GM19455 (cell line): ENCODE results near the gene PDE8B.

Source experiments
- ATAC-seq: cut with Tn5 transposase; IDR thresholded peaks from one replicate; pipeline ENCODE4 v1.9.1; 2021; ENCODE audit not compliant: unreplicated experiment

The PDE8B gene

DNA sequence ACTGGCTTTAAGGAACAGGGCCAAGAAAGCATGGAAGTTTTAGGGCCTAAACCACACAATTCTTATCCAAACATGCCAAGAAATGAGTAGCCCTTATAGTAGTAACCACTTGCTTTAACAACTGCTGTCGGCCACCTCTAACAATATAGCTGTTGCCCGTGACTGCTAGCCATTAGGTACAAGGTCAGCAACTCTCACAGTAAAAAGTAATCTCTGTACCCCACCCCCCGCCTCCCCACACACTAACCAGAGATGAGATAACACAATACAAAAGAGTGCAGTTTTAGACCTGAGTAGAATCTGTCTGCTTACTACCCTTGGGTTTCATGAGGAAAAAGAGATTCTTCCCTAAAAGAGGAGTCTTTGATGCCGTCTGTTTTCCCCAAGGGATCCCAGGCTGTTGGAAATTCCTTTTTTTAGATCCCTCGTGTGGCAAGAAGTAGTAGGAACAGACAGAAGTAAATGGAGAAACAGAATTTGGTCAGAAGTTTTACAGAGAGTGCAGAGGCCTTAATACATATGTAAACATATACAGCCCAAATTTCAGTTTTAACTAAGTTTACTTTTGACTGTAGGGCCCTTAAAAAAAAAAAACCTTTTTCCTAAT lies 187.3 kb downstream of the PDE8B start:
- no peak for ATAC-seq

DNA sequence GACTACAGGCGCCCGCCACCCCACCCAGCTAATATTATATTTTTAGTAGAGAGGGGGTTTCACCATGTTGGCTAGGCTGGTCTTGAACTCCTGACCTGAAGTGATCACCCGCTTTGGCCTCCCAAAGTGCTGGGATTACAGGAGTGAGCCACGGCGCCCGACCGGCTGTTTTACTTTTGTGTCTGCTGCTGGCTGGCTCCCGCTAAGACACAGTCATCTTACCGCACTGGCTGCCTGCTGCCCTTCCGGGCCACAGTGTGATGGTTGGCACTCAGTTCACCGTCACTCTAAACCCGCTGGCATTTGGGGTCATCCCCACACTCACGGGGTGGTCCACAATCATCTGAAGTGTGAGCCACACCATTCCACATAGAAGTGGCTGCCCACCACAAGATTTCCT lies 188.0 kb downstream of the PDE8B start:
- ATAC-seq = no peak

DNA sequence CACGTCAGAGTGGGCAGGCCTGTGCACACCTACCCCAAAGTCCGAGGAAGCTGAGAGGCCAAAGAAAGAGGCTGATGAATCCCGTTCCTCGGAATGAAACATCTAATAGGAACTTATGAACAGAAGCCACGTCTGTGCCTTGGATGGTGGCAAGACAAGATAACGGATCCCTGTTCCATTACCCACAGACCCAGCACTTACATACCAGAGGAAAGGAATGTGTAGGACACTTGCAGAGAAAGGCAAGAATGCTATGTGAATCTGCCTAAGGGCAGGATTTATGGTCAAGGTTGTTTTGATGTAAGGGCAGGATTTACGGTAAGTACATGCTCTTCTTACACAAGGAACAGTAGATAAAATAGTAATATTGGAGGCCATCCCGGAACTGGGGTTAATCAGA lies 188.4 kb downstream of the PDE8B start:
- no peak for ATAC-seq

DNA sequence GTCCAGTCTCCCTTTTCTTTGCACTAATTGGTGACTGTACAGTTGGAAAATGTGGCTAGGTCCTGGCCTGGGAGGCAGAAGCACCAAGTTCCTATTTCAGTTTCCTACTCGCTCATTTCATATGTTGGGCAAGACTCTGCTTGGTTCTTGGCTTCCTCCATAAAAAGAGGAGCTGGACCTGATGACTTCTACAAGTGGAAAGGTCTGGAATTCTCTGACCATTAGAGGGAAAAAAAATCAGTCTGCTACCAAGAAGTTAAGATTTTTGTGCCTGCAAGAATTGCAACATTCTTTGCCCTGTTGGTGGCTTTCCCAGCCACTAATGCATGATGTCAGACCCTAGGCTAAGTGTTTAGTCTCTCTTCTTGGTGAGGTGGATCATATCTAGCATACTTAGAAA lies 190.2 kb downstream of the PDE8B start:
- ATAC-seq = no peak

DNA sequence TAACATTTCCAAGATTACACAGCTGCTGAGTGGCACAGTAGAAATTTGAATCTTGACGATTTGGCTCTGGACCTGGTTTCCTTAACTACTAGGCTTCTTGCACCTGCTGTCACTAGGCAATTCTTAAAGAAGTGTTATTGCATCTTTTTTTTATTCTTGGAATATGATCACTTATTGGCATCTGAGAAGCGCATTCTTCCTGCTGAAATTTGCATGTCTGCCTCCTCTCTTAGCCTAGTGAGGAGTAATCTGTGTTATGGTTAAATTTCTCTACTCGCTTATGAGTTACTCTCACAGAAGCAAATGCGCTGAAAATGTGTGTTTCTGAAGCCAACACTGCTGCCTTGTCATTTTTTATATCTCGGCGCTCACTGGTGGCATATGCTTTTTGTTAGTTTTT lies 192.3 kb downstream of the PDE8B start:
- ATAC-seq = no peak

DNA sequence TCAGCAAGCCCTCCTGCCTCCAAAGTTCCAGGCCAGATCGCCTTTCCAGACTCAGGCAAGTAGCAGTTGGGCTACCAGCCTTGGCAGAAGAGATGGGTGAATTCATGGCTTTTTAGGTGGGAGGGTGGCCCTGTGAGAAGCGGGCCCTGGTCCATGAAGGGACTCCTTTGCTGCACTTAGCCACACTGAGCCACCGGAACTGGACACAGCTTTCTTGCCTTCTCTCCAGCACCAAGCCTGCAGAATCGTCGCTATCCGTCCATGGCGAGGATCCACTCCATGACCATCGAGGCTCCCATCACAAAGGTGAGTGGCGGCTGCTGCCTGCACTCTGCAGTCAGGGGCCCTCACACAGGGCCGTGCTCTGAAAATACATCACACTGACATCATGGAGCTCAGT lies 196.7 kb downstream of the PDE8B start:
- no peak for ATAC-seq

DNA sequence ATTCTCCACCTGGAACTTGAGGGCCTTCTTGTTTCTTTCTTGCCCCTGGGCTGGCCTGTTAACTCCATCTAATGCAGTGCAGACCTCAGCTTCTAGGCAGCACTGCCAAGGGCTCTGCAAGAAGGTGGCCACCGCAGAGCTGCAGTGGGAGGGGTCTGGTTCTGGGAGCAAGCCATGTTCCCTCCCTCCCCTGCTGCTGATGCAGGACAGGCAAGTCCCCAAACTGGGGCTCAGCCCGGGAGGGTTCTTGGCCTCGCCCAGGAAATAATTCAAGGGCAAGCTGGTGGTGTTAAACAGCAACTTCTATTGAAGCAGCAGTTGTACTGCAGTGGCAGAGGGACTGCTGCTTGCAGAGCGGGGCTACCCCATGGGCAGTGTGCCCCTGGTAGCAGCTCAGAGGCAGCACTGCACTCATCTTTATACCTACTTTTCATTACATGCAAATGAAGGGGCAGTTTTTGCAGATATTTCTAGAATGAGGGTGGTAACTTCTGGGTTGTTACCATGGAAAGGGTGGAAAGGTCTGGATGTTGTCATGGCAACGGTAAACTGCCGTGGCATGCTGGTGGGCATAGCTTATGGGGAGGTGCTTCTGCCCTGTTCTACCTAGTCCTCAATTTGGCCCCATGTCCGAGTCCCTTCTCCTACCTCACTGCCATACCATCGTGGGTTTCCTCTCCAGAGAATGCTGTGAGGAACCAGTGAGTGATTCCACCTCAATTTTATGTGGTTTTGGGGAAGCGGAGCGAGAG lies 199.6 kb downstream of the PDE8B start:
- no peak for ATAC-seq

DNA sequence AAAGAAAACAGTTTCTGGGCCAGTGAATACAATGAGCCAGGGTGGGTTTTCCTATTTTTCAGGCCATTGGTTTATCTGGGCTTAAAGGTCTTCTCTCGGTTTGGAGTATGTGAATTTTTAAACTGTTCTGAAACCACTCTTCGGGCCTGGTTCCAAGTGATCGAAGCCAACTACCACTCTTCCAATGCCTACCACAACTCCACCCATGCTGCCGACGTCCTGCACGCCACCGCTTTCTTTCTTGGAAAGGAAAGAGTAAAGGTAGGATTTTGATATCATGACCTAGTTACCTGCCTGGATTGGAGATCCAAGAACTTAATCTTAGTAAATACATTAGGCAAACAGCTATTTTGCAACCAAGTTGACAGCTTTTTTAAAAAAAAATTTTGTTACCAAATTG lies 202.6 kb downstream of the PDE8B start:
- ATAC-seq = no peak

DNA sequence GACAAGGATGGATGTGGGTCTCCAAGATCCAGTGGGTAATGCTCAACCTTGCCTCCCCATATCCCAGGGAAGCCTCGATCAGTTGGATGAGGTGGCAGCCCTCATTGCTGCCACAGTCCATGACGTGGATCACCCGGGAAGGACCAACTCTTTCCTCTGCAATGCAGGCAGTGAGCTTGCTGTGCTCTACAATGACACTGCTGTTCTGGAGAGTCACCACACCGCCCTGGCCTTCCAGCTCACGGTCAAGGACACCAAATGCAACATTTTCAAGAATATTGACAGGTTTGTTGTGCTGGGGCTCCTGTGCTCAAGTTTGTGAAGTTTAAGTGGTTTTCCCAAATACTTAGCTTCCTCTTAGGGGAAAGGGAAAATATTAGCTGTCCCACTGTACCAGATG lies 207.7 kb downstream of the PDE8B start:
- no peak for ATAC-seq

DNA sequence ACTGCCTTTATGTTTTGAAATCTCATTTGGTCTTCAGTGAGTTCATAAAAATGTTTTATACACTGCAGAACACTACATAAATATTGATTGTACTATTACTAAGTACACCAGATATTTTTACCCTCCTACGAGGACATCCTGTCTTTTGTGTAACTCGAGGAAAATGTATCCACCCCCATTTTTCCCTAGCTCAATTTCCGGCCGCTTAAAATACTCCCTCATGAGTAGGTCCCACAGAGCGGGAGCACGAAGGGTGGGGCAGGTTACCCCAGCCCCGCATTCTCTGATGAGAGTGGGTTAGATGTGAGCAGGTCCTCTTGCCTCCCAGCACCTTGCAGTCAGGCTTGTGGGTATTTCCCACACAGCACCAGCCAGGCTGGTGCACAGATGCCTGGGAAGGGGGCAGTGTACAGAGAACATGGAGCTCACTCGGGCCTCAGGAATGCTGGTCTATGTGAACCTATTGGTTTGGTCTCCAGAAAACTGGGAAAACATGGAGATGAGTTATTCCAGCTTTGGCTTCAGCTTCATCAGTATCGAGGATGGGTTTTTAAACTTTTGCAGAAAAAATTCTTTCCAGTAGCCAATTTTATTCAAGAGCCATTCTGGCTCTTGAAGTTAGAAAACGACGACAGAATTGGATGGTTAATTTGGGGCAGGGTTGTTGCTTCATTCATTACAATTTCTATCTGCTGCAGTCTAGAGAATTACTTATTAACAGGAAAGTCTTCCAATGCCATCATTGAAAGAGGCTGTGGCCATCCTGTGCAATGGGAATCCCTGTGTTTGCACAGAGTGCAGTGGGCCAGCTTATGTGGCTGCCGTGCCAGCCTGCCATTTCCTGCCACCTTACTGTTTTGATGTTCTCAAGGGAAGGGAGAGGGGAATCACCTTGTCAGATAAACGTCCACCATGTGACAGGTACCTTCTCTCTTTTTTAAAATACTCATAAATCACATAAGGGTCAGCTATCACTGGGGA lies 208.4 kb downstream of the PDE8B start:
- no peak for ATAC-seq

DNA sequence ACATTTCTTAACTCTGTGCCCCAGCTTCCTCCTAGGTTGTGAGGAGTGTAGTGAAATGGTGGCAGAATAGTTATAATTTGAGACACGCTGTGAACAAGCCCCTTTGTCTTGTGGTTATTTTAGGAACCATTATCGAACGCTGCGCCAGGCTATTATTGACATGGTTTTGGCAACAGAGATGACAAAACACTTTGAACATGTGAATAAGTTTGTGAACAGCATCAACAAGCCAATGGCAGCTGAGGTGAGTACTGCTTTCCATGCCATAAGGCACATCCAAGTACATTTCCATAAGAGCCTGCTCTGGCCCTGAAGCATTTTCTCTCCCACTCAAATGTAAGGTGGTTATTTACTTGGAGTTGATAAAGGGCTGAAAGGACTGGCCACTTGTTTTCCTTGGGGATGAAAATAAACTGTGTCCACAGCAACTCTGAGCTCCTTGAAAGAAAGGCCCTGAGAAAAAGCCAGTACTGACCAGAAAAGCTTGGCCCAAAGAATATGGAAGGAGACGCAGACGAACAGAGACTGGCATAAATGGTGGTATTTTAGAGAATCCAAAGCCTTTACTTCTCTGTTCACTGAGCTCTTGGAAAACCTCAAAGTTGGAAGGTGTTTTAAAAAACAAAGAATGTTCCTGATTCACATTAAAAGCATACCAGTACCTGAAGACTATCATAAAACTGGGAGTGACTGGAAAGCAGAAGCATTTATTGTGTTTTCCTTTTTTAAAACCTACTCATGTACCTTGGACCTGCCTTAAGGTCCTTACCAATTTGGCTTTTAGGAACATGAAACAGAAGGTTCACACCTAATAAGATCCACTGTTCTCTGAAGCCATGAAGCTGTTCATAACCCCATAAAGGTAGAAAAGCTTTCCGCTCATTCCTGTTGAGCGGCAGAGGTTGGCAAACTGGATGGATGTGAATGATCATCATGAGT lies 209.4 kb downstream of the PDE8B start:
- ATAC-seq = no peak

DNA sequence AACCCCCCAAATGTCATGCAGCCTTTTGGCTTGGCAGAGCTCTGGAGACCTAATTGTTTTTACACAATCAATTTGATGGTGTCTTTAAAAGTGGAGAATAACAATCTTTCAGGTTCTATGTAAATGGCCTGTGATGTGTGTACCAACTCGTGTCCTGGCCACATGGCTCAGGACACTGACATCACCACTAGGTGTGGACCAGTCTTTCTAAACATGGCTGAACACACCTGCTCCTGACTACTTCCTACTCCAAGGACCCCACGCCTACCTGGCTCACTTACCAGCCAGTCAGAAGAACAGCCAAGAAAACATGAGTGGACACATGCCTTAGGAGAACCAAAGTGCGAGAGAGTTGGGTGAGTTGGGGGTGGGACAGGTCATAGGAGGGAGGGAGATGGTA lies 210.5 kb downstream of the PDE8B start:
- no peak for ATAC-seq

DNA sequence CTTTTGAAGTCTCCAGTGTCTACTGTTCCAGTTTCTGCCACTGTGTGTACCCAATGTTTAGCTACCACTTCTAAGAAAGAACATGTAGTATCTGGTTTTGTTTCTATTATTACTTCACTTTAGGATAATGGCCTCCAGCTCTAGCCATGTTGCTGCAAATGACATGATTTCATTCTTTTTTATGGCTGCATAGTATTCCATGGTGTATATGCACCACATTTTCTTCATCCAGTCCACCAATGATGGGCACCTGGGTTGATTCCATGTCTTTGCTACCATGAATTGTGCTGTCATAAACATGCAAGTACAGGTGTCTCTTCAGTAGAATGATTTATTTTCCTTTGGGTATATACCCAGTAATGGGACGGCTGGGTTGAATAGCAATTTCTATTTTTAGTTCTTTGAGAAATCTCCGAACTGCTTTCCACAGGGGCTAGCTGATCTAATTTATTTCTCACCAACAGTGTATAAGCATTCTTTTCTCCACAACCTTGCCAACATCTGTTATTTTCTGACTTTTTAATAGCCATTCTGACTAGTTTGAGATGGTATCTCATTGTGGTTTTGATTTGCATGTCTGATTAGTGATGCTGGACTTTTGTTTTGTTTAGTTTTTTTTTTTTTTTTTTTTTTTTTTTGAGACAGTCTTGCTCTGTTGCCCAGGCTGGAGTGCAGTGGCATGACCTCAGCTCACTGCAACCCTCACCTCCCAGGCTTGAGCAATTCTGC lies 212.7 kb downstream of the PDE8B start:
- ATAC-seq = no peak

DNA sequence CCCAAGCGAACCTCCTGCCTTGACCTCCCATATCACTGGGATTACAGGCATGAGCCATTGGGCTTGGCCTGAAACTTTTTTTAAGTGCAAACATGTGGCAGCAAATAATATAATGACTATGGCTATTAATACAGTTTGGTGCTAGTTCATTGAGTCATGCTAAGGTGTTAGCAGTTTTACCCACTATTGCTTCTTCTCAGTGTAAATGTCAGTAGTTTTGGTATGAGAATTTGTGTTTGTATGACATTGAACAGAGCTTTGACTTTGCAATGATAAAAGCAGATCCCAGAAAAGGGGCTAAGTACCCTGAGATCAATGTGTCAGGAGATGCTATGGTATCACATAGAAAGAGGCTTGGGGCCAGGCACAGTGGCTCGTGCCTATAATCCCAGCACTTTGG lies 214.4 kb downstream of the PDE8B start:
- no peak for ATAC-seq

DNA sequence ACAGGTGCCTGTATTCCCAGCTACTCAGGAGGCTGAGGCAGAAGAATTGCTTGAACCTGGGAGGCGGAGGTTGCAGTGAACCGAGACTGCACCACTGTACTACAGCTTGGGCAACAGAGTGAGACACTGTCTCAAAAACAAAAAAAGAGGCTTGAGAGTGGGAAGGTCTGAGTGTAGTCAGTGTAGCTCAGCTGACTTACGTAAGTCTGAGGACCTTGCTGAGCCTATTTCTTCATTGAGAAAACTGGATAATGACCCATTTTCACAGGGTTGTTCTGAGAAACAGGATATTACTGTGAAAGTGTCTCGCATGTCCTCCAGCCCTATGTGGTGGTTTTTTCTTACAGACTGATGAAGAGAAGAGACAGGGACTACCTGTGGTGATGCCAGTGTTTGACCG lies 214.9 kb downstream of the PDE8B start:
- ATAC-seq = no peak

DNA sequence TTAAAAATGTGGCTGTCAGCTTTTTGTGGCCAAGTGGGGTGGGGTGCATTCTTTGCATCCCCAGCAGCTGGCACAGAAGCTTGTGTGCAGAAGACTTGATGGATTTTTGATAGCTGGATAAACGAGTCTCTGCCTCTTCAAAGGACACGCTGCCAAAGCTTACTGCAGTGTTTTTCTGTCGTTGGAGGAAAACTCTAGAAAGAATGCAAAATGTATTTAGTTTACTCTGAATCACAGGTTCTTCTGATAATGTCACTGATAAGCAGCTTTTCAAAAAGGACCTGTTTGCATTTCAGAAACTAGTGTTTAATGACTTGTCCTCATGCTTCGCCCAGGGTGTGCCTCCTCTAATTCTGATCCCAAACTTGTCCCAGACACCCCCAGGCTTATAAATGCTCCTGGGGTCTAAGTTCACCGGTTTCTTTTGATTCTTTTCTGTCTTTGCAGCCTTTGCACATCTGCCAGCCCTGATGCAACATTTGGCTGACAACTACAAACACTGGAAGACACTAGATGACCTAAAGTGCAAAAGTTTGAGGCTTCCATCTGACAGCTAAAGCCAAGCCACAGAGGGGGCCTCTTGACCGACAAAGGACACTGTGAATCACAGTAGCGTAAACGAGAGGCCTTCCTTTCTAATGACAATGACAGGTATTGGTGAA lies 215.6 kb downstream of the PDE8B start:
- ATAC-seq = no peak

DNA sequence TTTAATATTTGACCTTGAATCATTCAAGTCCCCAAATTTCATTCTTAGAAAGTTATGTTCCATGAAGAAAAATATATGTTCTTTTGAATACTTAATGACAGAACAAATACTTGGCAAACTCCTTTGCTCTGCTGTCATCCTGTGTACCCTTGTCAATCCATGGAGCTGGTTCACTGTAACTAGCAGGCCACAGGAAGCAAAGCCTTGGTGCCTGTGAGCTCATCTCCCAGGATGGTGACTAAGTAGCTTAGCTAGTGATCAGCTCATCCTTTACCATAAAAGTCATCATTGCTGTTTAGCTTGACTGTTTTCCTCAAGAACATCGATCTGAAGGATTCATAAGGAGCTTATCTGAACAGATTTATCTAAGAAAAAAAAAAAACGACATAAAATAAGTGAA lies 216.2 kb downstream of the PDE8B start:
- no peak for ATAC-seq

DNA sequence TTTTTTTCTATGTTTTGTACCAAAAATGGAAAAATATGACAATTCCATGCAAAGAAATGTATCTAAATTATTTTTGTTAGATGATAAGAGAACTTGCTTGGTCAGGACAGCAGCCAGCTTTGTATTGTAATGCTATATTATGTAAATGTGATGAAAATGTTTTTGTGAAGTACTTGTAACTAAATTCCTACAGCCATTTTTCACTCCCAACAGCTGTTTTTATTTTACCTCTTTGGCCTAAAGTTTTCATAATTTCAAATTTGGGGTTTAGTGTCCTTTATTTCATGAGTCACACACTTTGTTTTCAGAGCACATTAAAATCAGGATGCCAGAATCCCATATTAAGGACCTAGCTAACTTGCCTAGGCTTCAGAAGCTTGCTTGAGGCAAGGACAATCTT lies 217.5 kb downstream of the PDE8B start:
- ATAC-seq = no peak

DNA sequence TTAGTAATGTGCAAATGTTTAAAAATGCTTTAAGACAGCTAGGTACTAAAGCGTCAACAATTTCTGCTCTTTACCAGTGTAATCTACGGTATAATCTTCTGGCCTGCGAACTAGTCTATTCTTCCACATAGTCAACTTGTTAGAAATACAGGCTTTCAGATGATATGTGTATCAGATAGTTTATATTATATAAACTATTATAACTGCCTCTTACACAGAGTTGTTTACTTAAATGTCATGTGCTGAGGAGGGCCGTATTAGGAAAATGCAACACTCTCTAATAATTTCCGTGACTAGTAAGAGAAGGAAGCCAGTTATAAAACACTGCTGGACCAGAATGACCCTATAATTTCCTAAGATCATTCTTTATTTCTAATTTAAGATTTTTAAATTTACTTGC lies 218.0 kb downstream of the PDE8B start:
- ATAC-seq = no peak

DNA sequence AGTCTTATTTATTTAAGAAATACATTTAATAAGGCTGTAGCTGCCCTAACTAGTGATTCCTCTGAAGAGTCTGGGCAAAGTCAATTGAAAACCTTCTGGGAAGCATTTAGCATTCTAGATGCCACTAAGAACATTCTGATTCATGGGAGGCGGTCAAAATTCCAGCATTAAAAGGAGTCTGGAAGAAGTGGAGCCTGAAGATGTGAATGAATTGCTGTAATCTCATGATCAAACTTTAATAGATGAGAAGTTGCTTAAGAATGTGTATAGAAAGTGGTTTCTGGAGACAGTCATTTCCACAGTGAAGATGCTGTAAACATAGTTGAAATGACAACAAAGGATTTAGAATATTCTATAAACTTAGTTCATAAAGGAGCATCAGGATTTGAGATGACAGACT lies 220.2 kb downstream of the PDE8B start:
- ATAC-seq = no peak
